Measurements from ENCODE around the gene RABAC1.

RABAC1 gene

GRCh38 chr19:41935760-41936415 lies 23.2 kb downstream of the RABAC1 start:
- DNase-seq (ENCODE audit: low spot score): no peak
- no peak for TF ChIP-seq CTCF (IDR thresholded peaks at IDR 0.05; ENCODE audit: extremely low read depth, missing control alignments)

DNA sequence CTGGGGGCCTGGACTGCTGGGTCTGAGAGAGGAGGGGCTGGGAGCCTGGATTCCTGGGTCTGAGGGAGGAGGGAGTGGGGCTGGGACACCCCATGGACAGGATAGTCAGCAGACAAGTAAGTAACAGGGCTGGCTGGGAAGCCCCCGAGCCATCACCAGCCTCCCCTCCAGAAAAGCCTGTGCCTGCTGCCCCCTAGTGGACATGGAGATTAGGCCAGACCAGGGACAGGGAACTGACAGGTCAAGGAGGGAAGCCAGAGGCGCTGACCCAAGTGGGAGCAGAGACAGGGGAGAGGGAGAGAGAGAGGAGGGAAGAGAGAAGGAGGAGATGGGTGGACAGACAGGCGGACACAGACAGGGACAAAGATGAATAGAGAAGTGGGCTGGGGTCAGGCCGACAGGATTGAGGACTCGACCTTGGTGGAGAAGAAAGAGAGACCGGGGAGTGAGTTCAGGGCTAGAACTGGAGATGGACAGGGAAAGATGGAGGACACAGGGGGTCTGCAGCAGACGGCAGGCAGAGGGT lies 24.2 kb downstream of the RABAC1 start:
- DNase-seq (ENCODE audit: low spot score): peak; percentile 94
- peak; percentile 82 for TF ChIP-seq CTCF (IDR thresholded peaks at IDR 0.05; ENCODE audit: extremely low read depth, missing control alignments)

- DNase-seq (ENCODE audit: low spot score): no peak
- TF ChIP-seq CTCF (IDR thresholded peaks at IDR 0.05; ENCODE audit: extremely low read depth, missing control alignments): no peak
These were observed 25.3 kb downstream of the RABAC1 start for GRCh38 chr19:41933693-41934426.

- DNase-seq (ENCODE audit: low spot score): no peak
- no peak for TF ChIP-seq CTCF (IDR thresholded peaks at IDR 0.05; ENCODE audit: extremely low read depth, missing control alignments)
These were observed 26.3 kb downstream of the RABAC1 start for GRCh38 chr19:41932720-41933332.

GRCh38 chr19:41932259-41932719 lies 26.8 kb downstream of the RABAC1 start:
- TF ChIP-seq CTCF (IDR thresholded peaks at IDR 0.05; ENCODE audit: extremely low read depth, missing control alignments): no peak
- DNase-seq (ENCODE audit: low spot score): no peak

DNA sequence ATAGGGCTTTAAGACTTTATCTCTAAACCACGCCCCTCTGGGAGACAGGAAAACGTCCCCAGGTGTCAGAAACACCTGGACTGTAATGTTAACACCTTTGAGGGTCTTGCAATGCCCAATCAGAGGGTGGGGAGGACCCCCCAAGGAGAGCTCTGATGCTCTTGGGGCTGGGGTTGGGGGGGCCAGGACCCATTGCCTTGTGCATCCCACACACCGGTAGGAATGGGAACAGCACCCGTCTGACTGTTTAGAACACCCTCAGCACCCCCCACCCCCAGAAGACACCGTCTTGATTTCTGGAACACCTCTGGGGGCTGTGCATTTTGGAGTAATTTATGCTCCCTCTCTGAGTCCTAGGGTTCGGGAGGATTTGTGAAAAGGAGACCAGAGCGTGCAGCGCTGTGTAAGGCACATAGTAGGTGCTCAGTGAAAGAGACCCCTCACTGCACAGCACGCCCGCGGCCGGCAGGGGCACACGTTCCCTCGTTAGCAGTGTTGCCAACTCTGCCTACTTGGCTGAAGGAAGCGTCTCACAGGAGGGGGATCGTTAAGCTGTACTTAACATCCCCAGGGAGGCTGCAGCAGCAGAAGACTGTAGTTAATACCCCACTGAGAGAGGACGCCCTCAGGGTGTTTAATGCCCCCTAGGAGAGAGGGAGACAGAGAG lies 28.1 kb downstream of the RABAC1 start:
- no peak for TF ChIP-seq CTCF (IDR thresholded peaks at IDR 0.05; ENCODE audit: extremely low read depth, missing control alignments)
- no peak for DNase-seq (ENCODE audit: low spot score)
